Right cardiac atrium (tissue), 5 donors: ENCODE data around the gene KIF26A. TPM values are rescaled to one million over a fixed set of nuclear protein-coding genes. Genes with fewer than 3 reads are reported as not detected.
A peak's percentile ranks its signal among the peaks of the same experiment; 100 is the strongest.

ENCODE experiments used
- ATAC-seq, 2 donors: fragments of 200-7000 bp; cut with Tn5 transposase; one replicate each; pipeline versions ENCODE4 v1.8.0 to v1.9.1; 2020; ENCODE audit warnings: moderate library complexity in 2 of 2, mild to moderate bottlenecking in 1 of 2
- DNase-seq, 3 donors: peaks; one replicate each; pipeline ENCODE4 v3.0.0-alpha.2; 2020
- H3K27ac ChIP-seq: one replicate; pipeline ENCODE4 v1.5.1; 2013; ENCODE audit warnings: mild to moderate bottlenecking, low read length, control low read depth, moderate library complexity
- H3K27me3 ChIP-seq: one replicate; pipeline ENCODE4 v1.6.1; 2013; ENCODE audit not compliant: control insufficient read depth, insufficient read depth
- H3K4me1 ChIP-seq: one replicate; pipeline ENCODE4 v1.6.1; 2013; ENCODE audit warnings: low read length; ENCODE audit not compliant: control insufficient read depth, insufficient read depth
- H3K4me3 ChIP-seq: one replicate; pipeline ENCODE4 v1.5.1; 2013; ENCODE audit warnings: low read length, control low read depth
- H3K9me3 ChIP-seq: one replicate; pipeline ENCODE4 v1.6.1; 2013; ENCODE audit warnings: low read length; ENCODE audit not compliant: control insufficient read depth
- WGBS: extraction: QIAGEN DNeasy Blood & Tissue Kit; methylation state at CpG from one replicate; pipeline ENCODE4 v1.1.7; 2013; 5-methylcytosine and 5-hydroxymethylcytosine counted together
- intact Hi-C, 4 donors: fragments of 100-400 bp; cut with DNase I; formaldehyde crosslinking; loops; one replicate each; pipeline versions ENCODE4 v1.11.0 to v1.14.0; 2022 to 2023
- polyA plus RNA-seq: library from polyadenylated mRNA; stranded (reverse); fragments of 200-250 nt; gene quantifications from one replicate; pipeline ENCODE4 v1.2.3, GENCODE V29; 2013
- total RNA-seq, 4 donors: library from RNA; stranded (reverse); fragmentation: NEBNext Ultra II Directional; extraction: Animal tissue kit (Norgen Biotek cat#: 25700); gene quantifications; one replicate each; pipeline ENCODE4 v1.2.1, GENCODE V29; 2021
- donor health status: healthy with polysubstance abuse.
- donor health status: DM: no; HTN: yes; CAD: no.
- donor health status: DM: no; HTN: no; CAD: no.
- donor health status: DM: no; HTN: yes; CAD: no; lungs with severe emphysema.
- donor health status: DM: yes; HTN: yes; CAD: no.

The KIF26A gene
- total and polyA plus RNA-seq, 5 donors = 7.1 to 10.6 (median 9.7) TPM

DNA sequence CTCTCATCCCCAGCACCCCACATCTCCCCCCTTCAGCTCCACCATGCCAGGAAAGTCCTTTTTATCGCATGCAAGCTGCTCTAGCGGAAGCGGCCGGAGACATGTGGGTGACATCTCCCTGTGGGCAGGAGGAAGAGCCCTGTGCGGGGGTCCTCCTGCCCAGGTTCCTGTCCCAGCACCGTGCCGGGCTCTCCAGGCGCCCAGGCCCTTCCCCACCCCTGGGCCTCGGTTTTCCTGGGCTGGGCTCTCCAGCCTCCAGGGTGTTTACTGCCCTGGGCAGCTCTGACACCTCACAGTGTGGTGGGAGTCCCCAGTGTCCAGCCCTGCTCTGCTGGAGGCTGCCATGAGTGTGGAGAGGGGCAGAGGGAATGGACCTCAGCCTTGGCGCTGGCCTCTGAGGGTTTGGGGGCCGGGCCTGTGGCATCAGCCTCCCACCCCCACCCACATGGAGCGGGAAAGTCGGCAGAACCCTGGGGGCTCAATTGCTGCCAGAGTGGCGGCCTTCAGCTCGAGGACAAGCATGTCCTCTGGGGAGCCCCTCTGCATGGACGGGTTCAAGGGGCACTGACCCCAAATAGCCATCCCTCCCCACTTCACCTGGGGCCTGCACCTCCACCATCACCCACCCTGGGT lies 36.0 kb upstream of the KIF26A start:
- ATAC-seq = no peak
- no peaks in the 10 kb centered on the region for H3K4me1 ChIP-seq
- WGBS = 67% methylated on average over 16 of the region's 16 CpGs
- peak in 1 of 3 donors; percentile 28 for DNase-seq
- no peaks in the 10 kb centered on the region for H3K27me3 ChIP-seq
- intact Hi-C loops = no loop called here
- no peak overlapping the region for H3K27ac ChIP-seq
- H3K9me3 ChIP-seq = no peaks in the 10 kb centered on the region
- no peak overlapping the region for H3K4me3 ChIP-seq

DNA sequence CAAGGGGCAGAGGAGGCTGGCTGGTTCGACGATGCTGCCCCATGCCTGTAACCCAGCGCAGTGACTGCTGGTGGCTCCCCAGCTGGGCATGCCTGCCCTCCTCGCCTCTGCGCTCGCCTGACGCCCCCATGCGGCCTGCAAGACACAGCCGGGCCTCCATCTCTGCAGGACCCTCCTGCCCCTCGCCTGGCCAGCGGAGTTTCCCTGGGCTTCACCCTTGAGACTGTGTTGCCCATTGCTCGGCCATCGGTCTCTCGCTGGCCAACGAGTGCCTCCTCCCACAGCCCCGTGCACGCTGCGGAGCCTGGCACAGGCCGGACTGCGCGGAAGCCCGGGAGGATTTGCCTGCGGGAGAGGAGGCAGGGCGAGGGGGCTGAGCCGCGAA lies 35.3 kb upstream of the KIF26A start:
- Histone ChIP-seq H3K27me3 (no peaks in the 10 kb centered on the region), H3K4me1 (no peaks in the 10 kb centered on the region), H3K4me3 (no peak overlapping the region), H3K9me3 (no peaks in the 10 kb centered on the region), H3K27ac (no peak overlapping the region)
- intact Hi-C loops = no loop called here
- DNase-seq (peak; percentile 13 to 64 (median 38)), ATAC-seq (no peak)
- 86% methylated on average over 26 of the region's 26 CpGs for WGBS

DNA sequence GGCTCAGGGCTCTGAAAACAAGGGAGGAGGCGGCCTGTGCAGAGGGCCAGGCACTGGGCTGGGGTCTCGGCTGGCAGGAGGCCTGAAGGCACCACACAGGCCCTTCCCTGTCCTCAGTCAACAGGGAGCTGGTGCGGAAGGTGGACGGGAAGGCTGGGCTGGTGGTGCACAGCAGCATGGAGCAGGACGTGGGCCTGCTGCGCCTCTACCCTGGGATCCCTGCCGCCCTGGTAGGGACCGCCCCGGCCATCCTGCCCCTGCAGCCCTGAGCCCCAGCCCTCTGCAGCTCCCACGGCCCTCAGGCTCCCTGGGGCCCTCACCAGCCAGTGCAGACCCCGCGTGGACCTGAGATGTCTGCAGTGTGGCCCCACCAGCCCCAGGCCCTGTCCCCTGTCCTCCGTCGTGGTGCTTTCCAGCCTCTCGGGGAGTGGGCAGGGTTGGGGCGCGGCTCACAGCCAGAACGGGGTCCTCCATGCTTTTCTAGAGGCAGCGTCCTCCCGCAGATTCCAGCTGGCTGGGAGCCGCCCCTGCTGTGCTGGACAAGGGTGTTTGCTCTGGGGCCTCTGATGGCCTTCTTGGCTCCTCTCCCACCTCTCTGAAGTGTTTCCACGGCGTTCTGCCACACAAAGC lies 34.8 kb upstream of the KIF26A start:
- 55% methylated on average over 23 of the region's 23 CpGs for WGBS
- Histone ChIP-seq H3K27ac (no peak overlapping the region), H3K9me3 (no peaks in the 10 kb centered on the region), H3K4me1 (no peaks in the 10 kb centered on the region), H3K27me3 (no peaks in the 10 kb centered on the region), H3K4me3 (no peak overlapping the region)
- DNase-seq = peak in 2 of 3 donors; percentile 25 to 66
- ATAC-seq = peak; percentile 1 to 3
- intact Hi-C loops = no loop called here

DNA sequence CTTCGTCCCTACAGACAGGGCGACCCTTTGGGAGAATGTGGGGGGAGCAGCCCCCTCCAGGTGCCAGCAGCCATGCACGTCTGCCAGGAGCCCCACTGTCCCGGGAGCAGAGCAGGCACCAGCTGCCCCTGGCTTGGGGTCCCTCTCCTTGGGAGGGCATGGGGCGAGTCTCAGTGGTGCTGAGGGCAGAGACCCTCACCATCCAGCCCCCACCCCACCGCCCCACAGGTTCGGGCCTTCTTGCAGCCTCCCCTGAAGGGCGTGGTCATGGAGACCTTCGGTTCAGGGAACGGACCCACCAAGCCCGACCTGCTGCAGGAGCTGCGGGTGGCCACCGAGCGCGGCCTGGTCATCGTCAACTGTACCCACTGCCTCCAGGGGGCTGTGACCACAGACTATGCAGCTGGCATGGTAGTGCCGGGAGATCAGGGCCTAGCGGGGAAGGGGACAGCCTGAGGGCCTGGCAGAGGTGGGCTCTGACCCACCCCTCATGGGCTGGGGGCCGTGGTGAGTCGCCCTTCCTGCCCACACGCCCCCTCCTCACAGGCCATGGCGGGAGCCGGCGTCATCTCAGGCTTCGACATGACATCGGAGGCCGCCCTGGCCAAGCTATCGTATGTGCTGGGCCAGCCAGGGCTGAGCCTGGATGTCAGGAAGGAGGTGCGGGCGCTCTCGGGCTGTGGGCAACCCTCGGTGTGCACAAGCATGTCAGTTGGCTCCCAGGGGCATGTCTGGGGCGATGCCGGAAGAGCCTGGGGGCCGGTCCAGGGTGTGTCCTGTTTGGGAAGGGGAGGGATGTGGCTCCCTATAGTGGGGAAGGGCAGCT lies 34.1 kb upstream of the KIF26A start:
- intact Hi-C loops = no loop called here
- no peaks in the 10 kb centered on the region for H3K27me3 ChIP-seq
- H3K9me3 ChIP-seq = no peaks in the 10 kb centered on the region
- no peak overlapping the region for H3K27ac ChIP-seq
- ATAC-seq = peak; percentile 2 to 3
- H3K4me3 ChIP-seq = no peak overlapping the region
- no peaks in the 10 kb centered on the region for H3K4me1 ChIP-seq
- DNase-seq = peak; percentile 16 to 61 (median 50)
- 73% methylated on average over 35 of the region's 35 CpGs for WGBS

DNA sequence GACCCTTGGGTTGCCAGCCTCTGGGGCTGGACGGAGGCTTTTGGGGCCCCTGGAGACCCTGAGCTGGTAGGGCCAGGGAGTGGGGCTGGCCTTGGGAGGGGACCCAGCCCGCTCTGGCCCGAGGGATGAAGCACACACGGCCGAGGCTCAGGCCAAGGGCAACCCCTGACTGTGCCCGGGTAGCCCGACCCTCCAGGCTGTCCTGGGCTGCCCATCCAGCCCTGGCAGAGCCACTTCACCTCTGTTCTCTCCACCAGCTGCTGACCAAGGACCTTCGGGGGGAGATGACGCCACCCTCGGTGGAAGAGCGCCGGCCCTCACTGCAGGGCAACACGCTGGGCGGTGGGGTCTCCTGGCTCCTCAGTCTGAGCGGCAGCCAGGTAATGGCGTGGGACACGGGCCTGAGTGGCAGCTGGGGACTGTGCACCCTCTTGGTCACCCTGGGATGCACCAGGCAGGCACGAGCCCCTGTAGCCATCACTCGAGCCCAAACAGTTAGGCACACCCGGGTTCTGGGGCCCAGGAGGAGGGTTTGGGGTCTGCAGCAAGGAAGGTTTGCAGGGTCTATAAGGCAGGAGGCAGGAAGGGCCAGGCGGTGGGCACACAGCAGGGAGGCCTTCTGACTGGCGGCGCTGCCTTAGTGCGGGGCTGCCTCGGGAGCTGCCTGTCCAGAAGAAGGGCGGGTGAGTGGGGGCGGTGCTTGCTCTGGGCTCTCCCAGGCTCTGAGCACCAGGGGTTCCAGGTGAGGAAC lies 33.1 kb upstream of the KIF26A start:
- ATAC-seq (peak in 1 of 2 donors; percentile 1), DNase-seq (peak; percentile 8 to 53 (median 40))
- WGBS = 84% methylated on average over 27 of the region's 27 CpGs
- Histone ChIP-seq H3K27me3 (no peaks in the 10 kb centered on the region), H3K9me3 (no peaks in the 10 kb centered on the region), H3K27ac (no peak overlapping the region), H3K4me3 (no peak overlapping the region), H3K4me1 (no peaks in the 10 kb centered on the region)
- intact Hi-C loops = no loop called here

DNA sequence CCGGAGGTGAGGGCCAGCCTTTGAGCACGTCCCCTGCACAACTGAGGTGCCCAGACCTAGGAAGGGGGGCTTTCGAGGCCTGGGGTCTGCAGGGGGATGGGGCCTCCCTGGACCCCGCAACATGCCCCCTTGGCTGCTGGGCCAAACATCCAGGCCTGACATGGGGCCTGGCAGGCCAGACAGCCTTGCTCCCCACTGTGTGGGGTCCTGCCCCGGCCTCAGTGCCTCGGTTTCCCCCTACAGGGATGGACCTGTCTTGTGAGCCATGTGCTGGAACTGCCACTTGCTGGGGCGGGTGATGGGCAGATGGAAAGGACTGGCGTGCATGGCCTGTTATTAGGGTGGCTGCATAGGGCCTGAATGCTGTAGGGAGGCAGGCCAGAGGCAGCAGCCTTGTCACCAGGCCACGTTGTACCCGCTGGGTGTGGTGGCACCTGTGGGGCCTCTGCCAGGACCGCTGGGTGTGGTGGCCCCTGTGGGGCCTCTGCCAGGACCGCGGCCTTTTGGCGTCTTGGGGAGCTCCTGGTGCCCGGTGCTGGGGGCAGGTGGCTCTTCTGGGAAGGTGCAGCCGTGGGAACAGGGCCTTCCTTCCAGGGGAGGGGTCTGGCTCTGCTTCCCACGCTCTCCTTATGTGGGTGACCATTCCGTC lies 32.4 kb upstream of the KIF26A start:
- no peaks in the 10 kb centered on the region for H3K4me1 ChIP-seq
- no peak overlapping the region for H3K27ac ChIP-seq
- DNase-seq (peak; percentile 8 to 40 (median 30)), ATAC-seq (no peak)
- intact Hi-C loops = no loop called here
- no peaks in the 10 kb centered on the region for H3K27me3 ChIP-seq
- no peaks in the 10 kb centered on the region for H3K9me3 ChIP-seq
- 86% methylated on average over 18 of the region's 18 CpGs for WGBS
- no peak overlapping the region for H3K4me3 ChIP-seq

DNA sequence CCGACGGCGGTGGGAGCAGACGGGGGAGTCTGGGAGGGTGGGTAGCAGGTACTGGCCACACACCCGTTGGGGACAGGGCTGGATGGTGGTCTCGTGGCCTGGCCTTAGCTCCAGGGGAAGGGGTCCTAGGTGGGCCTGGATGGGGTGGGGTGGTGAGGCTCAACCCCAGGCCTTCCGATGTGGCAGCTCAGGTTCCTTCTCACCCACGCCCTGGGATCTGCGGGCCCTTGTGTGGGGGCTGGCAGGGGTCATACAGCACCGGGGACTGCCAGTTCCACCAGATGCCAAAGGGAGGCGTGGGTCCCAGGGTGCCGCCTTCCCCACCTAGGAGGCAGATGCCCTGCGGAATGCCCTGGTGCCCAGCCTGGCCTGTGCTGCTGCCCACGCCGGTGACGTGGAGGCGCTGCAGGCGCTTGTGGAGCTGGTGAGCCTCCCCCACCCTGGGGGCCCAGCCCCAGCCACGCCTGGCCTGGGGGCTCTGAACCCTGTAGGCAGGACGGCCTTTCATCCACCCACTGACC lies 31.9 kb upstream of the KIF26A start:
- DNase-seq (peak; percentile 10 to 46 (median 37)), ATAC-seq (no peak)
- H3K27ac ChIP-seq = no peak overlapping the region
- H3K4me1 ChIP-seq = no peaks in the 10 kb centered on the region
- H3K4me3 ChIP-seq = no peak overlapping the region
- intact Hi-C loops = no loop called here
- H3K27me3 ChIP-seq = no peaks in the 10 kb centered on the region
- no peaks in the 10 kb centered on the region for H3K9me3 ChIP-seq
- WGBS = 88% methylated on average over 20 of the region's 20 CpGs

DNA sequence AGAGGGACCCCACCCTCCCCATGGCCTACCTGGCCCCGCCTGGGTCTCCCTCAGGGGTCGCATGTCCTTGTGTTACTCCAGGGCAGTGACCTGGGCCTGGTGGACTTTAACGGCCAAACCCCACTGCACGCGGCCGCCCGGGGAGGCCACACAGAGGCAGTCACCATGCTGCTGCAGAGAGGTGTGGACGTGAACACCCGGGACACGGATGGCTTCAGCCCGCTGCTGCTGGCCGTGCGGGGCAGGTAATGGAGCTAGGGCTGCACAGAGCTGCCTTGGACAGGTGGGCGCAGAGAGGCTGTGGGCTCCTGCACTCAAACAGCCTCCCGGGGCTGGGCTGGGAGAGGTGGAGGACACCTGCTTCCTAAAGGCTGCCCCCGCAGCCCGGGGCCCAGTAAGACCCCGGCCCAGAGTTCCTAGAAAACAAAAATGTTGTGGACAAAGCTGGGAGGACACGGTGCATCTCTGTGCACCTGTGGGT lies 31.2 kb upstream of the KIF26A start:
- Histone ChIP-seq H3K9me3 (no peaks in the 10 kb centered on the region), H3K27me3 (no peaks in the 10 kb centered on the region), H3K27ac (no peak overlapping the region), H3K4me3 (no peak overlapping the region), H3K4me1 (no peaks in the 10 kb centered on the region)
- intact Hi-C loops = no loop called here
- WGBS = 87% methylated on average over 19 of the region's 19 CpGs
- no peak for ATAC-seq
- DNase-seq = peak; percentile 11 to 54 (median 35)

DNA sequence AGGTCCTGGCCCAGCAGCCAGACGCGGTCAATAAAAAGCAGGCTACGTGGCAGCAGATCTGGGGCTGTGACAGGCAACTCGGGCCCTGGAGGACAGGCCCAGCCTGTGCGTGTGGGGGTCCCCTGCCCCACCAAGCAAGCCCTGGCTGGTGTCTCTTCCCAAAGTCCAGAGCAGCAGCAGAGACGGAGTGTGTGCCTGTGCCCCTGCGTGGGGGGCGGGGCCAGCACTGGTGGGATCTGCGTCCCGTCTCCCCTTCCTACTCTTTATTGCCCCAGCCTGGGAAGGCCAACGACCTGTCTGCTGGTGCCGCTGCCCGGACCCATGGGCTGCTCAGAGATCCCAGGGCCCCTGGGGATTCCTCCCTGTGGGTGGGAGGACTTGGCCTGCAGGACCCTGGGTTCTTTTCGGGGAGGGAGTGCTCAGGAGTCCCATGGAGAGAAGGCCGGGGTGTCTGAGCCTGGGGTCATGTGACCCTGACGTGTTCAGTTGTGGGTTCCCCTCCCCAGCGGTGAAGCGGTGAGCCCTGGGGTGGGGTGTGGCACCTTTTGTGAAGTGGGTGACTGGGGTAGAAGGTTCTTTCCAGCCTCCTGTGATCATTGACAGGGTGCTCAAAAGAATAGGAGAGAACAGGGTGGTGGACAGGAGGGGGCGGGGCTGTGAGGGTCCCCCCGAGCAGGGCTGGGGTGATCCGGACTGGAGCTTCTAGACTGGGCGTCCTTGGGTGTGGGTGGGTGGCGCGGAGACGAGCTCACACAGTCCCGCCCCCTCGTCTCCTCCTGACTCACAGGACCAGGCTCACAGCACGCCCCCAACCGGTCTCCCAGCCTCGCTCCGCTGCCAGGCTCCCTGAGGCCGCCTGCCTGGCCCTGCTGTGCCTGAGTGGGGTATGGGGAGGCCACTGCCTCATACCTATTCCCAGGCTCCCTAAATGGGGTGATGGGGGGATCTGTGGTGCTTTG lies 30.5 kb upstream of the KIF26A start:
- intact Hi-C loops = no loop called here
- no peaks in the 10 kb centered on the region for H3K9me3 ChIP-seq
- ATAC-seq = no peak
- no peaks in the 10 kb centered on the region for H3K4me1 ChIP-seq
- no peaks in the 10 kb centered on the region for H3K27me3 ChIP-seq
- 75% methylated on average over 32 of the region's 32 CpGs for WGBS
- no peak overlapping the region for H3K27ac ChIP-seq
- no peak overlapping the region for H3K4me3 ChIP-seq
- peak; percentile 11 to 57 (median 31) for DNase-seq
